Activated CD4-positive, CD25-positive, alpha-beta regulatory T cell treated with anti-CD3 and anti-CD28 coated beads, Interleukin-2, amount 50 U/mL, for 24 hours (primary cell): ENCODE results near the gene MYO1D.

ENCODE experiments used
- ATAC-seq, 2 donors: fragments of 150-1000 bp; cut with Tn5 transposase; one replicate each; pipeline ENCODE4 v1.10.0; 2021; ENCODE audit warnings: mild to moderate bottlenecking in 1 of 2, moderate library complexity in 1 of 2

The MYO1D gene

DNA sequence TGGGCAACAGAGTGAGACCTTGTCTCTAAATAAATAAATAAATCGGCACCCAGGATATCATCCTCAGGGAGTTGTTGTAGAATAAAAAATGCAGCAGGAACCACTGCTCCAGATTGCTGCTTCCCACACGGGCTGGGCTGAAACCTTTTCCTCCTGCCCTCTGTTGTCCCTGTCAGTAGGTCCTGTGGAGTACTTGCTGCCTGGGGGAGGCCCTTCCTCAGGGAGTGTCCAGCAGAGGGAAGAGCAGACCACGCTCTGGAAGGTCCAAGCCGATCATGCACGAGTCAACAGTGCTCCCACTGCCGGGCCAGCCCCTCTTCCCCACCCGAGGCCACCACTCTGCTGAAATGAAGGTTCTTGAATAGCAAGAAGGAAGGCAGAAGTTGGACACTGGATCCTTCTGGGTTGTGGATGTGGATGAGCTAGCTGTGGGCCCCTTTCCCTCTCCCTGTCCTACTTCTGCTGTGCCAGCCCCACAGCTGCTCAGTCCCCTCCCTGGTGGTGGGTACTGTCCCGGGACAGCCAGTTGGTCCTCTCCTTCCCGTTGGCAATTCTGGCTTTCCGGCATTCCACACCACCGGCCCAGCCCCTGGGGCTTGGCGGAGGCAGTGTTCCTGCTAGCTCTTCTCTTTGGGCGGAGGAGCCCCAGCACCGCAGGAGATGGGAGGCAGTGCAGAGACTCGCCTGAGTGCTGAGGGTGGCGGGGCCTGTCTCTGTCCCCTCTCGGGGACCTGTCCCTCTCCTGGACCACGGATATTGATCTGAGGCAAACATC lies 379.3 kb downstream of the MYO1D start:
- ATAC-seq, result no peak

DNA sequence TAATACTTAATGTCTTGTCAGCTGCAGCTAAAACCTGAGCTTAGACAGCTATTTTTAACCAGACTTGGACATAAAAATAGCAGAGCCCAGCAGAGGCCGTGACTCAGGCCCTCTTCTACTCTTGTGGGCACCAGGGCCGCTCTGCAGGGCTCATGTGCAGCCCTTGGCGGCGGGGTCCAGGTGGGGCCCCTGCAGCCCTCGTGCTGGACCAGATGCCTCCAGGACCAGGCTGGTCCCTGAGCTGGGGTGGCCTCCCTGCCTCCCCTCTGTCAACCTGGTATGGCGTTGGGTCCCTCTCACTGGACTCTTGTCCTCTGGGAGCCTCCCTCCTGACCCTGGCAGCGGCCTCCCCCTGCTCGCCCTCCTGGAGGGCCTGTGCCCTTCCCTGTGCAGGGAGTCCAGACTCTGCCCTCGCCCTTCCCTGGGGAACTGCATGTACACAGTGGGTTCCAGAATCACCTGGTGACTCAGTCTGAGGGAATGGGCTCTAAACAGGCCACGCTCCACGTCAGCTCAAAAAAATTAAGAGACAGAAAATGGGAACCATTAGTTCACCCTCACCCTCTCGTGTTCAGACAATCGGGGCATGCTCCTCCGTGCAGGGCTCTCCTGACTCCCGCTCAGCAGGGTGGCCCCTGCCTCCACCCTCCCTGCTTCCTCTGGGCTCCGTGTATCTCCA lies 380.4 kb downstream of the MYO1D start:
- no peak for ATAC-seq

DNA sequence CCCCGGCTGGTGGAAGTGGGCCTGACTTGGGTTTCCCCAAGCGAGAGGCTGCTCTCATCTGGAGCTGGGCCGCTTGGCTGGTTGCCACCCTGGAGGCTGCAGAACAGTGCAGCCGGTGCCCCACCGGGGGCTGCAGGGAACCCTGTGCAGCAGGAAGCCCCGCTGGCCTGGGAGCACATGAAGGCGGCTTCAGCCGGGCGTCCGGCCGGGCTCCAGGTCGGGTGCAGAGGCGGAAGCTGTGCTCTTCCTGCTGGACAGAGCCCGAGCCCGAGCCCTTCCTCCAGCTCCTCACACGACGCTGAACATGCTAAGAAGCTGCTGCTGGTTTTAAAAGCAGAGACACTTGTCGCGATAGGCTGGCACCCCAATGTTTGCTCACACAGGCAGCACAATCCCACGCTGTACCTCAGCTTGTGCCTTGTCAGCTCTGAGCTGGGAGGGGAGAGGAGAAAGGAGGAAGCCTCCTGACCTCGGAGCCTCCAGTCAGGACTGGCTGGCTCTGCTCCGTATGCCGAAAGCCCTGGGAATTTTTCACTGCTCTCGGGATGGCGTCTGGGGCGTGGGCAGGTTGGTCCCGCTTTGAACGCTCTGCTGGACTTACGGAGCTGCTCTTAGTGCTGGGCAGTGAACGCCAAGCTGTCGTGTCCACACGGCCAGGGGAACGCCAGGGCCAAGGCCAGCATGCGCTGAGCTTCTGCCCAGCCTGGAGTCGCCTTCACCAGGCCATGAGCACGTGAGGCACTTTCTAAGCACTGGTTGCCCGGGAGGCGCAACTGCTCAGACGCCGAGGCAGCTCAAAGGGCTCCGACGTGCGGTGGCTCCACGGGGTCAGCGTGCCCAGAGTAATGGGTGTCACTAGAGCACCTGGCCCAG lies 381.3 kb downstream of the MYO1D start:
- no peak for ATAC-seq

DNA sequence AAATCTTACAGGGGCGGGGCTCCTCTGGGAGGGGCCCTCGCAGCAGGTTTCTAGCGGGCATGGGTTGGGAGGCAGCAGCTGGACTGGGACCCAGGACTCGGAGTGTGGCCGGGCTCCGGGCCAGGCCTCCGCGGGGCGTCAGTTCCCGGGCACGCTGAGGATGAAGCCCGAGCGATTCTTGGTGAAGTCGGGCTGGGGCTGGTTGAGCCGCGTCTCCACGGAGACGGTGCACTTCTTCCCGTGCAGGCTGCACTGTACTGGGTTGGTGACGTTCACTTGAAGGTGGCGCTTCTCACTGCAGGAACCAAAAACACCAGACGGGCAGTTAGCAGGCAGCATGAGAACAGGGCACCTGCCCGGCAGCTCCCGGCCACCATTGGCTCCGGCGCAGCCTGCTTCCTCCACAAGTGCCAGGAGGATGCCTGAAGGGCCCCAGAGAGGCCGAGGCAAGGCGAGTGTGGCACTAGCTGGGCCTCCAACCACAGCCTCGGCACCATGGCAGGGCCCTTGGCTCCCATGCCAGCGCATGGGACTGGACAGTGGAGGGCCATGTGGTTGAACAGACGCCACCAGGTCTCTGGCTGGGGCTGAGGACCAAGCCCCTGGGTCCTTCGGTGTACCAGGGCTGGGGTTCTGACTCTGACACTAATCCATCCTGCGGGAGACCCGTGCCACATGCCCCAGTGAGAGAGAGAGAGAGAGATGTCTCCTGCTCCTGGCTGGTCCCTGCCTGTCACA lies 382.1 kb downstream of the MYO1D start:
- ATAC-seq, result no peak

DNA sequence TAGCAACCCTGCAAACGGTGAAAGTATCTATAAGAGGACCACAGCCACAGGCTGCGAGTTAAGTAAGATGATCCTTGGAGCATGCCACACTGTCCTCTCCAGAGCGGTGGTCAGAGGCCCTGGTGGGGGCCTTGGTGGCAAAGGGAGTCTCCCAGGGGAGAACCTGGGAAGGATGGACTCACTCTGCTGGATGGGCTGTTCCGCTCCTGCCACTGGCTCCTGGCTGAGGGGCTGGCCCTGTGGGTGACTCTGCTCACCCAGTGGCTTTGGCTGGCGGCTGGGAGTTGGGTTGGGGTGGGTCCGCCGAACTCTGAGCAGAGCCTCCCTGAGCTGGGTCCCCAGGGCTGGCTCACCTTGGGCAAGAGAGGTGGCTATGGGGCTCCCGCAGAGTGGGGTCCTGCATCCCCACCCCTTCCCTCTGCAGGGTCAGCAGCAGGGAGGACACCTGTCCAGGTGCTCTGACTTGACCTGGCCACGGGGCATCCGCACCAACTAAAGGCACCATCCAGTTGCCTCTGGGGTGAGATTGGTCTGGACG lies 382.9 kb downstream of the MYO1D start:
- no peak for ATAC-seq

DNA sequence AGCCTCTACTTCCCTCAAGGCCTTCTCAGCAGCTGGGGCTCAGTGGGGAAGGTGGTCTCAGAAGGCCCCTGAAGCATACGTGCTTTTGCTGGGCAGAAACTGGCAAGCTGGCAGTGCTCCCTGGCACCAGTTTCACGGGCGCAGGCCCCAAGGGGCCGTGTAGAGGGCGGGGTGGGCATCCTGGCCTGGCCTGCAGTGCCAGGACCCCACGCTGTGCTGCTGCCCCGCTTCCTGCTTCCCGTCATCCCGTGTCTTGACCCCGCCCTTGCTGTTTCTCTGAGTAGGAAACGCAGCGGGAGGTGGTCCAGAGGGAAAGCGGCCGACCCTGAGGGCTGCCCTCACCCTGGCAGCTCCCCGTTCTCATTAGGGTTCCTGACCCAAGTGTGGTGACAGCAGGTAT lies 383.4 kb downstream of the MYO1D start:
- ATAC-seq, result no peak

DNA sequence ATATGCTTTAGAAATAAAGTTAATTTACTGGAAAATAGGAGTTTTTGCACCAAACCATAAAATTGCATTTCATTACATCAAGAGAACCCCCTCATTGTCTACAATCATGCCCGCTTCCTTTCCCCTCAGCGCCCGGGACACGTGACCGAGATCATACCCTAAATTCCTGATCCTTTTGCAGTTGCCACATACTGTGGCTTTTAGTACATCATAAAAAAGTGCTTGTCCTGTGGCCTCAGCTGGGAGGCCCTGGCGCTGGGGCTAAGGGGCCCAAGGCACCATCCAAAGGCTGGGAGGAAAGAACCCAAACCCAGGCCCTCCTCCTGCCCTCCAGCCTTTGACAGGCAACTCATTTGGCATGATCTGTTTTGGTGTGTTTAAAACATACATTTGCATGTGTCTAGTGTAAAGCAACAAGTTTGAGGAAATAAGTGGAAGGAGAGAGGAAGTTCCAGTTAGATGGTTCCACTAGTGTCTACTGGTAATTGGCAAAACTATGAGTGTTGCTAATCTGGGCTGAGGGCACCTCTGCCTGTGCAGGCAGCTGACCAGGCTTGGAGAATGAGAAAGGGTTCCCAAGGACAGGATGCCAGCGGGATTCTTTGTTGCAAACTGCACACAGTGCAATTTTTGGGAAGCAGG lies 384.2 kb downstream of the MYO1D start:
- ATAC-seq, result no peak

DNA sequence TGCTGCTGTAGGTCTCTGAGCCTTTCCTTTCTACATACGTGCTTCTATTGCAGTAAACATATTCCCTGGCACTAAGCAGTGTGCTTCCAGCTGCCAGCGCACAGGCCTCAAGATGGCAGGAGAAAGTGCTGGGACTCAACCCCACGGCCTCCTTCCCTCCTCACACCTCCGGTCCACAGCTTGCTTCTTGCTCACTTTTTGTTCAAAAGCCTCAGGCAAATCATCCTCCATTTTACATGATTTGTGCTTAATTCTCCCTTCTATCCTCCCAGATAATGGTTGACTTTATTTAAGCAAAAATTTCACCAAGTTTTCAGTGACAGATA lies 384.7 kb downstream of the MYO1D start:
- no peak for ATAC-seq

DNA sequence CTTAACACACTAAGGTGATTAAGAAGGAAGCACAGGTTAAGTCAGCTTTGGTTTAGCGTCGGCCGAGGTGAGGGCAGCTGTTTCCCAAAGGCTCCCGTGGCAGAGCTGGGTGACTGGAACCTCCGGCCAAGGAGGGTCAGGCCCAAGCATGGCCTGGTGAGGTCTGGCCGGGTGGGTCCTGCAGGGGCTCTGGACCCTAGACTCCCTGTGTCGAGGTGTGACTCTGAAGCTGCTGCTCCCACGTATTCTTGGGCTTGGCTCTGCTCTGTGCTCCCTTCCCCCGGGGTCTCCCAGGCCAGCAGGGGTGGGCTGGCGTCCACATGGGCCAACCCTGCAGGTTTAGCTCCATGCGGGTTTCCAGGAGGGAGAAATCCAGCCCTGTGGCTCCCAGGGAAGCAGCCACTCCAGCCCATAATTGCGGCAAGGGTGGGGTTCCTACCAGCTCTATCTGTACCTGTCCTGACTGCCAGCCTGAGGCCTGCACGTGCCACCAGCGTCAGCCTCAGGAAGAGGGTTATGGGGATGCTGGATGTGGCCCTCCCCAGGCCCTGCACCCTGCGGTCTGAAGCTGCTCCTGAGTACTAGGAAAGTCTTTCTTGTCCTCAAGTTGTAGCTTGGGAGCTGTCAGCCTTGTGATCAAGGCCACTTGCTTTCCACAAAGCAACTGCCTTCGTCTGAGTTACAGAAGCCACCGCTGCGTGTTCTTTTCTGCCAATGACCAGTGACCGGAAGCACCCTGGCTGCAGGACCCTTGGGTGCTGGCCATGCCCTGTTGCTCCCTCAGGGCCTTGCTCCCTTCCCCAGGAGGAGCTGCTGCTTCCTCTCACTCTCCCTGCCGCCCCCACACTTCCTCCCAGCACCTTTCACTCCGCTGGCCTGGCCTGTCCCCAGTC lies 385.3 kb downstream of the MYO1D start:
- no peak for ATAC-seq

DNA sequence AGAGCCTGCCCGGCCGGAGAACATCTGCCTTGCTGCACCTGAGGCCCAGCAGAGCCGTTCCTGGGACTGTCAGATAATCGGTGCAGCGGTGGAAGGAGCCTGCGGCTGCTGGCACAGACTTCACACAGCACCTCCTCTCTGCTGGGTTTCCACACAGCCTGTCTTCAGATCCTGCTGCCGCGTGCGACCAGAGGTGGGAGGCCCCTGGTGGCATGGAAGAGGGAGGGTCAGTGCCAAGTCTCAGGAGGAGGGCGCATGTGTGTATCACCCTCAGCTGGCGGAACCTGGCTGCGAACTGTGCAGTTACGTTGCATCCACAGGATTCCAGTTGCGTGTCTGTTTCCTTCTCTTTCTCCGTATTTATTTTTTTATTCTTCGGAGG lies 386.8 kb downstream of the MYO1D start:
- no peak for ATAC-seq

DNA sequence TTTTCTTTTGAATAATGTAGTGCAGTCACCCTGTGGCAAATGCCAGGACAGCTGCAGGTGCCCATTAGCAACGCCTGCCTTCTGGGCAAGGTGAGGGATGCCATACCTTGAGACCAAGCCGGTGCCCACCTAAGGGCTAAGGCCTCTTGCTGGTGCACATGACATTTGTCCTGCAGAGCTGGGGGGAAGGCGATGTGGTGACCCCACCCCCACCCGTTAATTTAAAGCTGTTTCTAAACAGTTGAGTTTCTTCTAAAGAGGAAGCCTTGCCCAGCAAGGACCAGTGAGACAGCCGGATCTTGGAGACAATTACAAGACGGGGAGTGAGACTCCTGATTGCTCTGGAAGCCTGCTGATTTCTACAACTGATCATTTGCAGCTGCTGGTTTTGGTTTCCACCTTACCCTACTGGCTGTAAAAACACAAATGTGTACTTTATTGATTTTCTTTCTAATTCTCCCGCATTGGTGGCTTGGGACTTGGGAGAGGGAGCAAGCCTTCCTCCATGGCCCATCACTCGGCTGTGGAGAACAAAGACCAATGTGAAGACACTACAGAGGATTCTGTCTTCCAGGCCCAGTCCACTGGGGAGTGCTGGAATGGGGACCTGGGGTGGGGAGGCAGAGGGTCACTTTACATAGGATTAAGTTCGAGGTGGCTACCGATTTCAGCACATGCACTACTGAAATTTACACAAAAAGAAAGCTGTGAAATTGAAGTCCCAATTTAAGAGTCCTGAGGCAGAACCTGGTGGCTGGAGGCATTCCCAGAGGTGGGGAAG lies 387.4 kb downstream of the MYO1D start:
- ATAC-seq, result no peak

DNA sequence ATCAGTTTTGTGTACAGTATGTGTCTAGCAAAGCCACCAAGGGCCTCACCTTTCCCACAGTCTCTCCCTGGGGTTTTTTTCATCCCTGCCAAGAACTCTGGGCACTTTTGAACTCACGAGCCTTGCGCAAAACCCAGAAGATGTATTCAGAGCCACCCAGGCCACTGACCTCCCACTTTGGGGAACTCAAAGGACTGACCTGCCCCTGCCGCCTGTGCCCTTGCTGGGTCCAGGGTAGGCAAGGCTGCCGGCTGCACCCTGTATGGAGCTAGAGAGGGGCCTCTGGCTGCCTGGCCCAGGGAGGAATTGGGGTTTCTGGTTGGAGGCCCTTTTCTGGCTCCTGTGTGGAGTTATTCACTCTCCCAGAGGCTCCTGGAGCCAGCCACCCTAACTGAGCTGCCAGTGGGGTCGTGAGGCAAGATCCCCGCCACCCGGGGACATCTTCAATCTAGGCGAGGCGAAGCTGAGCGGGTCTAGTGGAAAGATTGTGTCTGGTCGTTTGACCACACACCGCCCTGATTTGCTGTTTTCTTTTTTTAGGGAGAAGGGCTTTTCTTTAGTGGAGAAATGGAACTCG lies 388.2 kb downstream of the MYO1D start:
- ATAC-seq, result no peak

DNA sequence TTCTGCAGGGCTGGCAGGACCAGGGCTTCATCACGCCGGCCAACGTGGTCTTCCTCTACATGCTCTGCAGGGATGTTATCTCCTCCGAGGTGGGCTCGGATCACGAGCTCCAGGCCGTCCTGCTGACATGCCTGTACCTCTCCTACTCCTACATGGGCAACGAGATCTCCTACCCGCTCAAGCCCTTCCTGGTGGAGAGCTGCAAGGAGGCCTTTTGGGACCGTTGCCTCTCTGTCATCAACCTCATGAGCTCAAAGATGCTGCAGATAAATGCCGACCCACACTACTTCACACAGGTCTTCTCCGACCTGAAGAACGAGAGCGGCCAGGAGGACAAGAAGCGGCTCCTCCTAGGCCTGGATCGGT lies 388.8 kb downstream of the MYO1D start:
- ATAC-seq, result no peak

DNA sequence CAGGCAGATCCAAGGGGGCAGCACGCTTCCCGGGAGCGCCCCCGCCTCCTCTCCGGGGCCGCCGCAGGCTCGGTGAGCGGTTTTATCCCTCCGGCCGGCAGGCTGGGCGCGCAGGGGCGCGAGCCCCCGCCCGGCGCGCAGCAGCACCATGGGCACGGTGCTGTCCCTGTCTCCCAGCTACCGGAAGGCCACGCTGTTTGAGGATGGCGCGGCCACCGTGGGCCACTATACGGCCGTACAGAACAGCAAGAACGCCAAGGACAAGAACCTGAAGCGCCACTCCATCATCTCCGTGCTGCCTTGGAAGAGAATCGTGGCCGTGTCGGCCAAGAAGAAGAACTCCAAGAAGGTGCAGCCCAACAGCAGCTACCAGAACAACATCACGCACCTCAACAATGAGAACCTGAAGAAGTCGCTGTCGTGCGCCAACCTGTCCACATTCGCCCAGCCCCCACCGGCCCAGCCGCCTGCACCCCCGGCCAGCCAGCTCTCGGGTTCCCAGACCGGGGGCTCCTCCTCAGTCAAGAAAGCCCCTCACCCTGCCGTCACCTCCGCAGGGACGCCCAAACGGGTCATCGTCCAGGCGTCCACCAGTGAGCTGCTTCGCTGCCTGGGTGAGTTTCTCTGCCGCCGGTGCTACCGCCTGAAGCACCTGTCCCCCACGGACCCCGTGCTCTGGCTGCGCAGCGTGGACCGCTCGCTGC lies 389.3 kb downstream of the MYO1D start:
- no peak for ATAC-seq

DNA sequence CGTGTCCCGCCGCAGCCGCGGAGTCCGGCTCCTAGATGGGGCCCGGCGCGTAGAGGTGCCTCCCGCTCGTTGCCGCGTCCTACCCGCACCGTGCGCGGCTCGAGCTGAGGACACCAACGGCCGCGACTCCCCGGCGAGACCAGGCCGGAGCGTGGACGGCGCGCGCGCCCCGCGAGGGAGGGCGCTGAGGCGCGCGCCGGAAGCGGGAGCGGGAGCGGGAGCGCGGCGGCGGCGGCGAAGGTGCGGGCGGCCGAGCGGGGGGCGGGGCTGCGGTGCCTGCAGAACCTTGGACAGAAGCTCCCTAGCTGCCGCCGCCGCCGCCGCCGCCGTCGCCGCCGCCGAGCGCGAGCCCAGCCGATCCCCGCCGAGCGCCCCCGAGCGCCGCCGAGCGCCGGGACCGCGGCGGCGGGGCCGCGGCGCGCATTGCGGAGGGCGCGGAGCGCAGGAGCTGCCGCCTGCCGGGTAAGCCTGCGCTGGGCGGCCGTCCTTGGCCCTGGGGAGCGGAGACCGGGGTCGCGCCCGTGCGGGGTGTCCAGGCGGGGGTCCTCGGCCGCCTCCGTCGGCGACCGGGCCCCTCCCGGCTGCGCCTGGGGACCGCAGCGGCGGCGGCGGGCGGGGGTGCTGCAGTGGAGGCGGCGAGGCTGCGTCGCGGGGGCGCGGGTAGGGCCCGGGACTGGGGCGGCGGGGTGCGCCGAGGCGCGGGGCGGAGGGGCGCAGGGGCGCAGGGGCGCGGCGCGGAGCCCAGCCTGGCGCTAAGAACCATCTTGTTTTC lies 390.0 kb downstream of the MYO1D start, which contains the start of gene CDK5R1:
TSS of gene CDK5R1 (plus strand) at position 293 of the 772 bp plus-strand sequence. CDS start 628 bp downstream, outside the sequence.
- ATAC-seq, result peak; percentile 59 to 62

DNA sequence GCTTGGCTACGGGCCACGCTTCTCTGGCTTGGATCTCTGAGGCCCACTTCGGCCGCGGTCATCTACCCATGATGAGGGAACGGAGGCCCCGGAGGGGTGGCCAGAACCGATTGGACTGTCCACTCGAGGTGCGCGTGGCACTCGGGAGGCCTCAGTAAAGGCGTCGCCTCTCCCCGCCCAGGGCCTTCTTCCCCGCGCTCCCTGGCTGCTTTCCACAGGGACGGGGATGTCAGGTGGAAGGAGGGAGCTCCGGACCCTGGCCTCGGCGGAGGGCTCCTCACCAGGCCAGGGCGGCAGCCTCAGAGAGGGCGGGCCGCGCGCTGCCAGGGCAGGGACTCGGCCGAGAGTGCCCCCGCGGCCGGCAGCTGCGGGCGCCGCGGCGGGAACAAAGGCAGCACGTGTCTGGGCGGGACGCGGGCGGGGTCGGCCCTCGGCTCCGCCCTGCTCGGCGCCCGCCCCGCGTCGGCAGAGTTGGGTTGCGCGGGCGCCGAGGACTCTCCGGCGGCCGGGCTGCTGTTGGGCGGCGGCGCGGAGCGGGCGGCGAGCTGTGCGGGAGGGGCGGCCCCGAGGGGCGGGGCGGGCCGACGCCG lies 390.7 kb downstream of the MYO1D start:
- ATAC-seq, result peak; percentile 79 to 80

DNA sequence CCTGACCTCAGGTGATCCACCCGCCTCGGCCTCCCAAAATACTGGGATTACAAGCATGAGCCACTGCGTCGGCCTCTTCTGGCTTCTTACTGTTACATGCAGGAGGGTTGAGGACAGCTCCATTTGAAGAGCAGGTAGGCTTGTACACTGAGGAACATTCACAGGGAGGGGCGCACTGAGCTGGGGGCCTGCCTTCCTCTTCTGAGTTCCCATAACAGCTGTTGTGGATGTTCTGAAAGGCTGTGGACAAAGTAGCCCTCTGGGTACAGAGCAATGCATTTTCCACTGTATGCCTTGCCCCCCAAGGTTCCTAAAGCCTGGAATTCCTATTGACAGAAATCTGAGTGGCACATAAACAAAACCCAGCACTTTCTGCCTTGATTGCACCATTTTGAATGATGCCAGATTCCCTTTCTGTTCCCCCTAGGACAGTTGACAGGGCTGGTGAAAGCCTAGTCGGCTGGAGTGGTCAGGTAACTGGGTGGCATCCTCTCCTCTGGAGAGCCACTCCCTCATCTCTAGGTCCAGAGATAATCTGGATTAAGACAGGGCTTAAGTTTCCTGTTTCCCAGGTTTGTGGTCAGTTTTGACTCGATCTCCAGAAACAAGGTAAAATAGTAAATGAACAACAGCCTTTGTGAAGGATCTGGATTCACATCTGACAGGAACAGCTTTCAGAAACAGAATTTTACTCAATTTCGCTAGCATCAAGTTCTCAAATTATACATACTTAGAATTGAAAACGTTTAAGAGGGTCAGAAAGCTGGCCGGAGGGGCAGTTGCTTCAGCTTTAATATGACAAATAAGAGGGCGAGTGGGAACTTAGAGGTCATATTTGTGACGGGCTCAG lies 391.4 kb downstream of the MYO1D start:
- no peak for ATAC-seq
